Stimulated activated CD8-positive, alpha-beta memory T cell treated with anti-CD3 and anti-CD28 coated beads, Interleukin-12 subunit alpha, Interleukin-12 subunit beta, amount 100 ng/mL, for 4 hours (primary cell): ENCODE results near the gene RAB5B.
A peak's percentile ranks its signal among the peaks of the same experiment; 100 is the strongest.
"Not testable (repeated sequence)": the region's sequence is repeated elsewhere in the genome, so short reads cannot be mapped to it uniquely, and the experiment has no call there.

Experiments used
- DNase-seq: peaks from one replicate; pipeline ENCODE4 v3.0.0-alpha.2; 2020; ENCODE audit warnings: low read depth

RAB5B gene

DNA sequence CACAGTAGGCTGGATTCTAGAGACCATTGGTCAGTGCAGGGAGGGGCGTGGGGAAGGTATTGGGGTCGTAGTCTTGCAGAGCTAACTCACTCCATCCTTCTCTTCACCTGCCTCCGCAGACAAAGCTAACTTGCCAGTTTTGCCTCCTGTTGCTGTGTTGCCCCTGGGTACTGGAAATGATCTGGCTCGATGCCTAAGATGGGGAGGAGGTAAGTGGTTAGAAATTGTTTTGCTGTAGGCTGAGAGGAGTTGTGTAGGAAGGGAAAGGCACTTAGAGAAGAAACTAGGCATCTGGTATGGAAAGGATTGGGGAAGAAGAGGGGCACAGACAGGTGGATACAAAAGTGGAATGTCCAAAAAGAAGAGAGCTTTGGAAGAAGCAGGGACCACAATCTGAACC lies 31.8 kb upstream of the RAB5B start:
- no peak for DNase-seq

DNA sequence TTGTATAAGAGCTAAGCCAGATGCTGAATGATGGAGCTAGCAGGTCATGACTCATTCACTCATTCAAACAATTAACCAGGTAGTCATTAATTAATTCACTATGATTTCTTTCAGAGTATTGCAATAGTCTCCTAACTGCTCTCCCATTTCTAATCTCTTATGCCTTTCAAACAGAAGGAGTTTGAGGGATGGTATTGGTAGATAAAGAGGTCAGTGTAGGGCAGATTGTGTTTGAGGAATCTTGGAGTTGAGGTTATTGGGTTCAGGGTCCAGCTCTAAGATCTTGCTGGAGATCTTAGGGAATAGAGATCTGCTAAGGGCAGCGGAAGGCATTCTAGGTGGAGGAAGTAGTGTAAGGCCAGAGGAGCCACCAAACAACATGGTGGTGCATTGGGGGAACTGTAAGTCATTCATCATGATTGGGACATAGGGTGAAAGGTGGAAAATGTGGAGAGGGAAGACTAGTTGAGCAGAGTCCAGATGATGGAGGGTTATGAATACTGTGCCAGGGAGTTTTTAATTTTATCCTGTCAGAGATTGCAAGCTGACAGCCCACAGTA lies 31.2 kb upstream of the RAB5B start:
- no peak for DNase-seq

DNA sequence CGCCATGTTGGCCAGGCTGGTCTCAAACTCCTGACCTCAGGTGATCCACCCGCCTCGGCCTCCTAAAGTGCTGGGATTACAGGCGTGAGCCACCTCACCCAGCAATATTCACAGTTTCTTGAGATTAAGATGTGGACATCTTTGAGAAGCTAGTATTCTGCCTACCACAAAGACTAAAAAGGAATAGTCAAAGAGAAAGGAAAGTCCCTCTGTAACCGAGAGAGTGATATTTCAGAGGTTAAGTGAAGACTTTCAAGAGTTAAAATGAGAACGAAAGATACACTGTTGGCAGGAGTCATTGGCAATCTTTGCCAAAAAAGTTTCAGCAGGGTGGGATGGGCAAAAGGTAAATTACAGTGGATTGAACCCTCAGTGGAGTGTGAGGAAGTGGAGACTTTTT lies 27.3 kb upstream of the RAB5B start:
- DNase-seq: no peak

DNA sequence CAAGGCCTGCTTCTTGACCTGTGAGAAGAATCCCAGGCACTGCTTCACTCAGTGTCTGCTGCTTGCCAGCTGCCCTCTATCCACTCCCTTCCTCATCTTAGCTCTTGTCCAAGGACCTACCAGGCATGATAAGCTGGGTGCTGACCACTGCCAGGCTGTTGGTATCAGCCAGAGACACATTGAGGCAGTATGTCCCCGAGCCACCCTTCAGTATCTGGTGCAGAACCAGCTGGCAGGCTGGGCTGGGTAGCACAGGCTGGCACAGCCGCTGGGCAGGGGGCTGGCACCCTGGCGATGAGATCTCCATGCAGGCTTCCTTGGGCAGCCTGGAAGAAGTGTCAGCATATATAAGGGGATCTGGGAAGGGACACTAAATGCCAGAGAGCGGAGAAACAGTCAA lies 18.5 kb upstream of the RAB5B start:
- no peak for DNase-seq

DNA sequence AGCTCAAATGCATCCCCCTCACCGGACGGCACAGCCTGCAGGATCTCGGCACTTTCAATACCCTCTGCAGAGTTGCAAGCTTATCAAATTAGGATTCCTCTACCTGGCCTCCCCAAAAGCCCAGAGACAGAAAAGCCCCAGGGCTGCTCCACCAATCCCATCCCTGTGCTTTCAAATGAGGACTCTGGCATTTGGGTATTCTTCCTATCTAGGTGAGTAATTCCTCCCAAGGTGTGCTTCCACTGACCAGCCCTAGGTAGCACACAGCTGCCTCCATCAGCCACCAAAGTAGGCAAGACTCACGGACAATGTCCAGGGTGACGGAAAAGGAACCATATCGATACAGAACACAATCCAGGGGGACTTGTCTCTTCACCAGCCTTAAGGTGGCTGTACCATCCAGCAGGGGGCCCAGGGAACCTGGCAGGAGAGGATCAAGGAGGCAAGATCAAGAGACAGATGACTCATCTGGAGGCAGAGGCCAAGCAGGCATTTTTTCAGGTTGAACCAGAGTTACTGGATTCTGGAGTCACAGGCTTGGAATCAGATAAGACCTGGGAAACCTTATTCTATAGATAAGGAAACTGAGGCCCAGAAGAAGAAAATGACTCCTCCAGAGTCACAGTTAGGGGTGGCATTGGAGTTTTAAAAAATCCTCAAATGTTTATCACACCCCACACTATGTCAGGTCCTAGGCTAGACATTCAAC lies 17.9 kb upstream of the RAB5B start:
- no peak for DNase-seq

DNA sequence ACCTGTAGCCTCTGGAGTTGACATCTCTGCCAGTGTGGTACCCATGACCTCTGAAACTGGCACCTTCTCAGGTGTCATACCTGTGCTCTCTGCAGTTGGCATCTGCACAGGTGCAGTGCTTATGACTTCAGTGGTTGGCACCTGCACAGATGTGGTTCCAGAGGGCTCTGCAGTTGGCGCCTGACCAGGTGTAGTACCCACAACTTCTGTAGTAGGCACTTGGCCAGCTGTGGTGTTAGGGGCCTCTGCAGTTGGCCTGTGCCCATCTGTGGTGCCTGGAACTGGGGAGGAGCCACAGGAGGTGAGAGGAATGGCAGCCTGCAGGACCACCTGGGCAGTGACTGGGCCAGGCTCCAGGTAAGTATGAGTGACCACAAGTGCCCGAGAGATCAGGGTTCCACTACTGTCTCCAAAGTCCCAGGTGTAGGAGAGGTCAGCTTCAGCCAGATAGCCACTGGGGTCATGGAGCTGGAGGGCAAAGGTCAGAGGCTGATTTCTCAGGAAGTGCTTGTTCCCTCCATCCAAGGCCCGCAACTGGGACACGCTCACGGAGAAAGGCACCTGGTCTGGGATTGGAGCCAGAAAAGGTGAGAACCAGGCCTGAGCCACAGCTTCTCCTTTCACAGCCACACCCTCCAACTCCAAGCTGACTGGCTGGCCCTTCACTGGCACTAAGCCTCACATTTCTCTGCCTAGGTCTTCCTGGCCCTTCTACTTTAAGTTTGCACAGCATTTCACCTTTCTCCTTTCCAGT lies 16.6 kb upstream of the RAB5B start:
- DNase-seq: no peak

DNA sequence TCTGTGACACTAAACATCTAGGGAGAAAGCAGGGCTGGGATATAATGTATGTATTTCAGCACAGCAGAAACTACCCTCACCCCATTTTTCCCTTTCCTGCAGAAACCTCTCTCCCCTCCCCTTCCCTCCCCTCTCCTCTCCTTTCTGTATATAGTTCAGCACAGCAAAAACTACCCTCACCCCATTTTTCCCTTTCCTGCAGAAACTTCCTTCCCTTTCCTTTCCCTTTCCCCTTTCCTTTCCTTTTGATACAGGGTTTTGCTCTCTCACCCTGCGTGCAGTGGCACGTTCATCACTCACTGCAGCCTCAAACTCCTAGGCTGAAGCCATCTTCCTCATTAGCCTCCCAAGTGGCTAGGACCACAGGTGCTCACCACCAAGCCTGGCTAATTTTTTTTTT lies 10.1 kb upstream of the RAB5B start:
- no peak for DNase-seq

DNA sequence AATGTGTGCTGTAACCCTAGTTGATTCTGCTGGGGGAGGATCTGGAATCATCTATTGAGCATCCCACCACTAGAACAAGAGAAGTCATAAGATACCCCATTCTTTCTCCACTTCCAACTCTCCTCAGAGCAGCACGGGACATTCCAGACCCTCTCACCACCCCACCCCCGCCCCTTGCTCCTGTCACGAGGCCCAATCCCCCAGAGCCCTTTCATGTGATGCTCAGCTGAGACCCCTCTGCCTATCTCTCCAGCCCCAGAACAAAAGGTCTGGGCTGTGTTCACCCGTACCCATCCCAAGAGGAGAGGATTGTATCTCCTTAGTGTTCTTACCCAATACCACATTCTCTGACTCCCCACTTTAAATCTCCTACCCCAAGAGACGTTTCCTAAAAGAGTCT lies 8.6 kb upstream of the RAB5B start:
- no peak for DNase-seq

DNA sequence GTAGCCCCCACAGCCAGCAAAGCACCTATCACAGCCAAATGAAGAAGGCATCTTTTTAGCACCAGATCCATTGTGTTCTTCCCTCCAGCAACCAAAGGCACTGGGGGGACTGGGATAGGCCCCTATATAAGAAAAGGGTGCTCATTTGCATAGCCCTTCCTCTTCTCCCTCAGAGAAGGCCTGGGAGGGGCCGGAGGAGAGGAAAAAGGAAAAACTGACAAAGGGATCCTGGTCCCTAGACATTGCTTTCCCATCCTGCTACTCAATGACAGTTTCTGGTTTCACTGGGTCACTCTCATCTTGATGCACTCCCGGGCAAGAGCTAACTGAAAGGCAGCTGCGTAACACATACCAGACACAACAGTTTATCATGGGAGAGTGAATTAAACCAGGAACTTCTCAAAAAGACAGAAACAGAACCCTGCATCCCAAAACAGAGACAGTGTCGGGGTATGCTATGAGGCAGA lies 7.9 kb upstream of the RAB5B start, which contains the start of gene PMEL:
TSS of gene PMEL (minus strand) at position 102 of the 467 bp plus-strand sequence. CDS start at position 71, 31 bp downstream.
- DNase-seq: no peak

DNA sequence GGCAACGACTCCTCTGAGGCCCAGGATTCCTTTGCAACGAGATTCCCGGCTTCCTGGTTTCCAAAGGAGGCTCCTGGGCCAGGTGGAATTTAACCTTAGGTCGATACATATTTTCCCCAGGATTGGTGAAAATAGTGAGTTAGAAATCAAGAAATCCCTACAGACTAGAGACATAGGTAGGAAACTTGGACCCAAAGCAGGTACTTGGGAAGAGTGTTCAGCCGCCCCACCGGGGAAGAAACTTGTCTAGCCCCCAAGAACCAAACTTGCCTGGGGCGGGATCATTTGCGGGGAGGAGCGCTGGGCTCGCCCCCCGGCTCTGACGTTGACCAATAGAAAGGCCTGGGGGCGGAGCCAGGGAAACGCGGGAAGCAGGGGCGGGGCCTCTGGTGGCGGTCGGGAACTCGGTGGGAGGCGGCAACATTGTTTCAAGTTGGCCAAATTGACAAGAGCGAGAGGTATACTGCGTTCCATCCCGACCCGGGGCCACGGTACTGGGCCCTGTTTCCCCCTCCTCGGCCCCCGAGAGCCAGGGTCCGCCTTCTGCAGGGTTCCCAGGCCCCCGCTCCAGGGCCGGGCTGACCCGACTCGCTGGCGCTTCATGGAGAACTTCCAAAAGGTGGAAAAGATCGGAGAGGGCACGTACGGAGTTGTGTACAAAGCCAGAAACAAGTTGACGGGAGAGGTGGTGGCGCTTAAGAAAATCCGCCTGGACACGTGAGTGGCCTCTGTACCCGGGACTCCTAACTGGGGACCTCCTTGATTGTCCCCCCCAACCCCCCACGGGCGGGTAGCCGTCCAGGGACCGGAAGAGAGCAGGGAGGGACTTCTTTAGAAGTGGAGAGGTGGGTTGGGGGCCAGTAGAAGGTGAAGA lies 7.2 kb upstream of the RAB5B start, which contains the start of gene CDK2:
TSS of gene CDK2 (plus strand) at position 423 of the 874 bp plus-strand sequence. CDS start at position 602, 179 bp downstream.
- peak; percentile 84 for DNase-seq

DNA sequence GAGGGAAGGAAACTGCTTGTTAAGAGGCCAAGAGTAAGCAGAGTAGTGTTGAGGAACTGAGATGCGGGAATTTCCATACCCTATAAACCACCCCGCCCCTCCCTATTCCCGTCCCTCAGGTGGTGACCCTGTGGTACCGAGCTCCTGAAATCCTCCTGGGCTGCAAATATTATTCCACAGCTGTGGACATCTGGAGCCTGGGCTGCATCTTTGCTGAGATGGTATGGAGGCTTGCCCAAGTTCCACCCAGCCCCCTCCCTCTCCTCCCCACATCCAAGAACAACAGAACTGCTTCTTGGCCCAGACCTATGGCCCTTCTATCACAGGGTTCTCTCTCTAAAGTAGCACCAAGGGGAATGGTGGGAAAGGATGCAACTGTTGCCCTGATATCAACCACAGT lies 4.5 kb upstream of the RAB5B start:
- no peak for DNase-seq

DNA sequence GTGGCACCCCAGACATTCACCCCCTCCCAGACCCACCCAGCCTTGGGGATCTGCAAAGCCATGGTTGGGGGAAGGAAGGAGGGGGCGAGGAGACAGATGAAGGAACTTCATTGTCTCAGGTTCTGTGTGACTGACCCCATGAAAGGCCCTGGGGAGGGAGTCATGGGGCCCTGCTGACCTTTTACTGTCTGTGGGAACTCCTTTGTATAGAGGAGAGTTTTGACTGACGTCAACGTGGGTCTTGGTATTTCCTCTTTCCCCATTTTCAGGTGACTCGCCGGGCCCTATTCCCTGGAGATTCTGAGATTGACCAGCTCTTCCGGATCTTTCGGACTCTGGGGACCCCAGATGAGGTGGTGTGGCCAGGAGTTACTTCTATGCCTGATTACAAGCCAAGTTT lies 3.1 kb upstream of the RAB5B start:
- DNase-seq: no peak

DNA sequence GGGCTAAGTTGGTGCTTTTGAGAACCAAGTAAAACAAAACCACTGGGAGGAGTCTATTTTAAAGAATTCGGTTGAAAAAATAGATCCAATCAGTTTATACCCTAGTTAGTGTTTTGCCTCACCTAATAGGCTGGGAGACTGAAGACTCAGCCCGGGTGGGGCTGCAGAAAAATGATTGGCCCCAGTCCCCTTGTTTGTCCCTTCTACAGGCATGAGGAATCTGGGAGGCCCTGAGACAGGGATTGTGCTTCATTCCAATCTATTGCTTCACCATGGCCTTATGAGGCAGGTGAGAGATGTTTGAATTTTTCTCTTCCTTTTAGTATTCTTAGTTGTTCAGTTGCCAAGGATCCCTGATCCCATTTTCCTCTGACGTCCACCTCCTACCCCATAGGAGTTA lies 1.8 kb upstream of the RAB5B start:
- no peak for DNase-seq

DNA sequence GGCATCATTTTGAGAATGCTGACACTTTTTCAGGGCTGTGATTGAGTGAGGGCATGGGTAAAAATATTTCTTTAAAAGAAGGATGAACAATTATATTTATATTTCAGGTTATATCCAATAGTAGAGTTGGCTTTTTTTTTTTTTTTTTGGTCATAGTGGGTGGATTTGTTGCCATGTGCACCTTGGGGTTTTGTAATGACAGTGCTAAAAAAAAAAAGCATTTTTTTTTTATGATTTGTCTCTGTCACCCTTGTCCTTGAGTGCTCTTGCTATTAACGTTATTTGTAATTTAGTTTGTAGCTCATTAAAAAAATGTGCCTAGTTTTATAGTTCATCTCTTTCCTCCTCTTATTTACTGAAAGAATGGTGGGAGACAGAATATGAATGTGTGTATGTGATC lies 1.4 kb upstream of the RAB5B start:
- DNase-seq: no peak

DNA sequence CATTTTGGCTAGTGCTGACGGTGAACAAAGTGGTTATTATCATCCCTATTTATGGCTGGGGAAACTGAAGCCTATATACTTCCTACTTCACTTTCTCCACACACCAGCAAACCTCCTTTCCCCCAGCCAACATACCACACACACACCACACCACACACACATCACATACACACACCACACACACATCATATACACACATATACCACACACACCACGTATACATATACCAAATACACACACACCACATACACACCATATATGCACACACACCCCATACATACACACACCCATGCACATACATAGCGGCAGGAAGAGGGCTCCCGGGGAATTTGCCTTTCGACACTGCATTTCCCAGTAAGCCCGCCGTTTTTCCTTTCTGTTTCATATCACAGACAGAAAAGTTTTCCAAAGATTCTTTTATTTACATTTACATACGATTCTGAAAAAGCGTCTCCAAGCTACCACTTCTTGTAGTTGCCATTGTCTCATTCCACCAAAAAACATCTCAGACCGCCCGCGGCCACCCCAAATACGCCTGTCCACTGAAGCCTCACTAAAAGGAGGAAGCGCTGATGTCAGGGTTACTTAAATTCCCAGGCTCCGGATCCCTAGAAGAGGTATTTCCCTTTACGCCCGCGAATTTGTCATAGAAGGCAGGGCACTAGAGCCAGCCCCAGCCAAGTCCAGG lies 823 bp upstream of the RAB5B start:
- DNase-seq: no peak

DNA sequence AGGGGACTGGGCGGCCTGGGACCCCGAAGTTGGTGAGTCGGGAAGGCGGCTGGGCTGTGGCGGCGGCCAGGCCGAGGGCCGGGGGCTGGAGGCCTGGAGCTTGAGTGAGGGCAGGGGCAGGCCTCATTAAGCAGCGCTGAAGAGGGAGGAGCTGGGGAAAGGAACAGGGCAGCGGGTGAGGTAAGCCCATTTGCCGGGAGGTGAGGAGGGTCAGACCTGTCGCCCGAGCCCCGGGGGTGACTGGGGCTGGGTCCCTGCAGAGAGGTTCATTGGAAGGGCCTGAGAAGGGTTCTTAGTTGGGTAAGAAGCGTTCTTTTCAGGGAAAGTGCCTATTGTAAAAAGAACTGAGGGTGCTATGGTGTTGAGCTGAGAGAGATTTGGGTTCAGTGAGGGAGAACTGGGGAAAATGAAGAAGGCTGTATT lies 441 bp downstream of the RAB5B start:
- no peak for DNase-seq

DNA sequence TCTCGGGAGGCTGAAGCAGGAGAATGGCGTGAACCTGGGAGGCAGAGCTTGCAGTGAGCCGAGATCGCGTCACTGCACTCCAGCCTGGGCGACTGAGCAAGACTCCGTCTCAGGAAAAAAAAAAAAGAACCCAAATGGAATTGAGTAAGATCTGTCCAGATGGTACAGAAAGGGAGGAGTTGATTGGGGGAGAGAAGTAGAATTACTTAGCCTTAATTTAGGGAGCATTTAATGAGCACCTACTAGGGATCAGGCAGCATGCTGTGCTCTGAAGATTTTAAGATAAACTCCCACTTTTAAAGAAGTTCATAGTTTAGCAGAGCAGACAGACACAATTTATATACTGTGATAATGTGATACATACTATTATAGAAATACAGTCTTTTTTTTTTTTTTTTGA lies 4.5 kb downstream of the RAB5B start:
- DNase-seq: no peak

DNA sequence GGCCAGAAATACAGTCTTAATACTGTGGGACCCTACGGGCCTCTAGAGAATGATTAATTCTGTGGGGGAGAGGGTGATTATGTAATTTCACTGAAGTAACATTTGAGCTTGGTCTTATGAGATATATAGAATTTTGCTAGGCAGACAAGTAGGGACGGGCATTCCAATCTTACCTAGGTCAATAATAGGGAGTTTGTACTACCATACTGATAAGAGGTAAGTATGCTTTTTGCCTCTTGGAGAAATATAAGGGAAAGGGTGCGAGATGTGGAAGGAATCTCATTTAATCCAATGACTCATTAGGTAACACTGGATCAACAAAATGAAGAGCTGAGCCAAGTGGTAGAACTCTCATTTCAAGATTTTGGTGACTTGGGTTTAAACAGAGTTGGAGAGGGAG lies 5.2 kb downstream of the RAB5B start:
- DNase-seq: no peak

DNA sequence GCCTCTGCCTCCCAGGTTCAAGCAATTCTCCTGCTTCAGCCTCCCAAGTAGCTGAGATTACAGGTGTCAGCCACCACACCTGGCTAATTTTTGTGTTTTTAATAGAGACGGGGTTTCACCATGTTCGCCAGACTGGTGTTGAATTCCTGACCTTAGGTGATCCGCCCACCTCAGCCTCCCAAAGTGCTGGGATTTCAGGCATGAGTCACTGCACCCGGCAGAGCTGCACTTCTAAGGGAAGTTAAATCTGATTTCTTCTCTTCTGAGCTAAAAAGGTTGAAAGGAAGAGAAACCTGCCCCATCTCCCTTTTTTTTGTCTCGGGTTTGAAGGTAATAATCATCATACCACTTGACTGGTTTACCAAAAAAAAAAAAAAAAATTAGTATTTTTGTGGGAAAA lies 8.0 kb downstream of the RAB5B start:
- not testable (repeated sequence) for DNase-seq

DNA sequence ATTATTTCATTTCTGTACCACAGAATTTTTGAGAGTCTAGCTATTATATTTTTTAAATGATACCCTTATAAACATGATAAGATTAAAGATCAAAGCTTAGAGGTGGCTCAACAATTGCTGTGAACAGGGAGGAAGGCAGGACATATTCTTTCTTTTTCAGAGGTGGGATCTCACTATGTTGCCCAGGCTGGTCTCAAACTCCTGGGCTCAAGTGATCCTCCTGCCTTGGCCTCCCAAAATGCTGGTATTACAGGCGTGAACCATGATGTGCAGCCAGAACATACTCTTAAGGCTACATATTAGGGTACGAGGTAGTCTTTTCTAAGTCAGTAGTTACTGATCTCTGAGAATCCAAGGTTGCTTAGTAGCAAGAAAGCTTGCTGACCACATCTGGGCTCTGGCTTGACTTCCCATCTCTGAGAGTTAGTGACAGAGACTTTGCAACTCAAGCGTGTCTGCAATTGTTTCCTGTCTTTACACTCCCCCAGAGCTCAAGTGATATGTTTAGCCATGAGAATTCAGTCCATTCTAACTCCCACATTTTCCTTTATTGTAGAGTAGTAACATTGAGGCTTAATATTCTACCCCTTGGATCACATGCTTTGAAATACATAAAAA lies 8.6 kb downstream of the RAB5B start:
- DNase-seq: no peak

DNA sequence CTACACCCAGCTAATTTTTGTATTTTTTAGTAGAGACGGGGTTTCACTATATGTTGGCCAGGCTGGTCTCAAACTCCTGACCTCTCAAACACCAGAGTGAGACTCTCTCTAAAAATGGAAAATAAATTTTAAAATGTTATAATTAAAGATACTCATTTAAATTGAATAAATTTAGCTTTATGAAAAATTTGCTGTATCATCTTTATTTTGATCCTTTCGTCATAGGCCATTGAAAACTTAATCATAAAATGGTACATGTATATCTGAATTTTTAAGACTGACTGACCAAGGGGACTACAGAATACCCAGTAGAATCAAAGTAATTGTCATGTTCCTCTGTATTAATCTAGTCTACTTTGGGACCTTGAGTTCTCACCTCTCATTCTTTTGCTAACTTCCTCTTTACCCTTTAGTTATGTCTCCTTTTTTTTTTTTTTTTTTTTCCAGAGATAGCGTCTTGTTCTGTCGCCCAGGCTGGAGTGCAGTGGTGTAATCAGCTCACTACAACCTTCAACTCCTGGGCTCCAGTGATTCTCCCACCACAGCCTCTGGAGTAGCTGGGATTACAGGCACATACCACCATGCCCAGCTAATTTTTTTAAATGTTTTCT lies 9.5 kb downstream of the RAB5B start:
- DNase-seq: no peak
